Measurements from ENCODE around the gene ATP10B. TPM values are rescaled to one million over a fixed set of nuclear protein-coding genes. Genes with fewer than 3 reads are reported as not detected.

ATP10B gene
- total RNA-seq, 1 experiment from 2014 or later = not detected

DNA sequence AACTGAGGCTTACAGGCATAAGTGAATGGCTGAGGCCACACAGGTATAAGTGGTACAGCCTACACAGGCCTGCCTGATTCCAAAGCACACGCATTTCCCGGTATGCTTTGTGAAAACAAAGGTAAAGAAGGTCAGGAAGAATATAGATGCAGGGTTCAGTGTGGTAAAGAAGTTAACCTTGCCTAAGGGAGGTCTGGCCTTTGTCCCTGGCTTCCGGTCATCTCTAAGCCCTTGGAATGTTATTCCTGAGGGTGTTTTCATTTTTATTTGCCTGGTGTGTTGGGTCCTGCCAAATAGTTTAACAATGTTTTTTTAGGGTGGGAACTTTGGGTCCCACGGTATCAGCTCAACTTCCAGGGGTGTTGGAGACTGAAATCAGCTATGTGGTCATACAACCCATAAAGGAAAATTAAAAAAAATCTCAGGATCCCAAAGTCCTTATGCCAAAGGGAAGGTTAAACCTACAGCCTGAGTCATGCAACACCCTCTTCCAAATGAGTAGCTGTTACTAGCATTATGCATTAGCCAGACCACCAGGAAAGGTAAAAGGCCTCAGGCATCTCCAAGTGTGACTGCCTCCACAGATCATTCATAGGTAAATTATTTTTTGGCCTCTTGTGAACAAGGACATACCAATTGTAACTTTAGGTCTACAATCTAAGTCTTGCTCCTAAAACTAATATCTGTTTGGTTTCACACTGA lies 124.6 kb downstream of the ATP10B start:
- no peaks in the 10 kb centered on the region for H3K4me1 ChIP-seq (ENCODE audit: control insufficient read depth, insufficient read depth, low read length)
- in situ Hi-C loops (cut with HindIII; ENCODE audit: low pct_unique_long_range_greater_than_20kb, low sequenced_read_pairs) (no loop called here), intact Hi-C loops (cut with micrococcal nuclease; ENCODE audit: unreplicated experiment) (no loop called here)
- TF ChIP-seq TCF7L2 (IDR thresholded peaks at IDR 0.05; ENCODE audit: low read depth, low read length) (no peak), POLR2AphosphoS5 (IDR thresholded peaks at IDR 0.05; ENCODE audit: low read depth, low read length) (no peak), SIN3A (IDR thresholded peaks at IDR 0.05; ENCODE audit: borderline replicate concordance, insufficient read depth, low read depth, low read length) (no peak)
- TF ChIP-seq, protein P1, sequence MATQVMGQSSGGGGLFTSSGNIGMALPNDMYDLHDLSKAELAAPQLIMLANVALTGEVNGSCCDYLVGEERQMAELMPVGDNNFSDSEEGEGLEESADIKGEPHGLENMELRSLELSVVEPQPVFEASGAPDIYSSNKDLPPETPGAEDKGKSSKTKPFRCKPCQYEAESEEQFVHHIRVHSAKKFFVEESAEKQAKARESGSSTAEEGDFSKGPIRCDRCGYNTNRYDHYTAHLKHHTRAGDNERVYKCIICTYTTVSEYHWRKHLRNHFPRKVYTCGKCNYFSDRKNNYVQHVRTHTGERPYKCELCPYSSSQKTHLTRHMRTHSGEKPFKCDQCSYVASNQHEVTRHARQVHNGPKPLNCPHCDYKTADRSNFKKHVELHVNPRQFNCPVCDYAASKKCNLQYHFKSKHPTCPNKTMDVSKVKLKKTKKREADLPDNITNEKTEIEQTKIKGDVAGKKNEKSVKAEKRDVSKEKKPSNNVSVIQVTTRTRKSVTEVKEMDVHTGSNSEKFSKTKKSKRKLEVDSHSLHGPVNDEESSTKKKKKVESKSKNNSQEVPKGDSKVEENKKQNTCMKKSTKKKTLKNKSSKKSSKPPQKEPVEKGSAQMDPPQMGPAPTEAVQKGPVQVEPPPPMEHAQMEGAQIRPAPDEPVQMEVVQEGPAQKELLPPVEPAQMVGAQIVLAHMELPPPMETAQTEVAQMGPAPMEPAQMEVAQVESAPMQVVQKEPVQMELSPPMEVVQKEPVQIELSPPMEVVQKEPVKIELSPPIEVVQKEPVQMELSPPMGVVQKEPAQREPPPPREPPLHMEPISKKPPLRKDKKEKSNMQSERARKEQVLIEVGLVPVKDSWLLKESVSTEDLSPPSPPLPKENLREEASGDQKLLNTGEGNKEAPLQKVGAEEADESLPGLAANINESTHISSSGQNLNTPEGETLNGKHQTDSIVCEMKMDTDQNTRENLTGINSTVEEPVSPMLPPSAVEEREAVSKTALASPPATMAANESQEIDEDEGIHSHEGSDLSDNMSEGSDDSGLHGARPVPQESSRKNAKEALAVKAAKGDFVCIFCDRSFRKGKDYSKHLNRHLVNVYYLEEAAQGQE (IDR thresholded peaks at IDR 0.05; ENCODE audit: insufficient read depth in 1 of 2, low read depth in 2 of 2, low read length in 1 of 2) = no peak
- TF ChIP-seq, protein P2, sequence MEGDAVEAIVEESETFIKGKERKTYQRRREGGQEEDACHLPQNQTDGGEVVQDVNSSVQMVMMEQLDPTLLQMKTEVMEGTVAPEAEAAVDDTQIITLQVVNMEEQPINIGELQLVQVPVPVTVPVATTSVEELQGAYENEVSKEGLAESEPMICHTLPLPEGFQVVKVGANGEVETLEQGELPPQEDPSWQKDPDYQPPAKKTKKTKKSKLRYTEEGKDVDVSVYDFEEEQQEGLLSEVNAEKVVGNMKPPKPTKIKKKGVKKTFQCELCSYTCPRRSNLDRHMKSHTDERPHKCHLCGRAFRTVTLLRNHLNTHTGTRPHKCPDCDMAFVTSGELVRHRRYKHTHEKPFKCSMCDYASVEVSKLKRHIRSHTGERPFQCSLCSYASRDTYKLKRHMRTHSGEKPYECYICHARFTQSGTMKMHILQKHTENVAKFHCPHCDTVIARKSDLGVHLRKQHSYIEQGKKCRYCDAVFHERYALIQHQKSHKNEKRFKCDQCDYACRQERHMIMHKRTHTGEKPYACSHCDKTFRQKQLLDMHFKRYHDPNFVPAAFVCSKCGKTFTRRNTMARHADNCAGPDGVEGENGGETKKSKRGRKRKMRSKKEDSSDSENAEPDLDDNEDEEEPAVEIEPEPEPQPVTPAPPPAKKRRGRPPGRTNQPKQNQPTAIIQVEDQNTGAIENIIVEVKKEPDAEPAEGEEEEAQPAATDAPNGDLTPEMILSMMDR (IDR thresholded peaks at IDR 0.05) = no peak
- no TSS peak for BruUV-seq (replicated peaks)
- CTCF ChIA-PET = no interaction called here
- no peak for DNase-seq (ENCODE audit: low read depth, low spot score)
- H3K9me3 ChIP-seq (ENCODE audit: control insufficient read depth, insufficient read depth, low read depth, low read length) = no peaks in the 10 kb centered on the region
- no peaks in the 10 kb centered on the region for H3K27me3 ChIP-seq (ENCODE audit: control insufficient read depth, insufficient read depth, low read length)
- H3K27ac ChIP-seq (ENCODE audit: low read length) = no peak overlapping the region
- no peak overlapping the region for H3K4me3 ChIP-seq (ENCODE audit: low read depth in 2 of 2, low read length in 2 of 2)
- POLR2A ChIA-PET = no interaction called here
- H3K36me3 ChIP-seq (ENCODE audit: control insufficient read depth, insufficient read depth, low read length) = no peaks in the 10 kb centered on the region
- ATAC-seq = no peak

DNA sequence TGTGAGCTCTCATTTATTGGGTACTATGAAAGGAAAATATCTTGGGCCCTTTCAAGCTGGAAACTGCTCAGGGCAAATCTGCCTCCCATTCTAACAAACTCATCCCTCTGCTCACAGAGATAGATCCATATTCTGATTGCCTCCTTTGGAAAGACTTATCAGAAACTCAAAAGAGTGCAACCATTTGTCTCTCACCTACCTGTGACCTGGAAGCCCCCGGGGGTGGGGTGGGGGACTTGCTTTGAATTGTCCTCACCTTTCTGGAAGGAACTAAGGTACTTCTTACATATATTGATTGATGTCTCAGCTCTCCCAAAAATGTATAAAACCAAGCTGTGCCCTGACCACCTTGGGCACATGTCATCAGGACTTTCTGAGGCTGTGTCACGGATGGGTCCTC lies 125.3 kb downstream of the ATP10B start:
- in situ Hi-C loops (cut with HindIII; ENCODE audit: low pct_unique_long_range_greater_than_20kb, low sequenced_read_pairs) (no loop called here), intact Hi-C loops (cut with micrococcal nuclease; ENCODE audit: unreplicated experiment) (no loop called here)
- ATAC-seq (no peak), DNase-seq (ENCODE audit: low read depth, low spot score) (no peak)
- no peak overlapping the region for H3K4me3 ChIP-seq (ENCODE audit: low read depth in 2 of 2, low read length in 2 of 2)
- H3K27ac ChIP-seq (ENCODE audit: low read length) = no peak overlapping the region
- H3K9me3 ChIP-seq (ENCODE audit: control insufficient read depth, insufficient read depth, low read depth, low read length) = no peaks in the 10 kb centered on the region
- TF ChIP-seq, protein P2 (IDR thresholded peaks at IDR 0.05) = no peak
- H3K36me3 ChIP-seq (ENCODE audit: control insufficient read depth, insufficient read depth, low read length) = no peaks in the 10 kb centered on the region
- BruUV-seq (replicated peaks) = no TSS peak
- no peaks in the 10 kb centered on the region for H3K4me1 ChIP-seq (ENCODE audit: control insufficient read depth, insufficient read depth, low read length)
- CTCF ChIA-PET = no interaction called here
- H3K27me3 ChIP-seq (ENCODE audit: control insufficient read depth, insufficient read depth, low read length) = no peaks in the 10 kb centered on the region
- POLR2A ChIA-PET = no interaction called here
